ENCODE measurements around the gene GTSE1. TPM values are rescaled to one million over a fixed set of nuclear protein-coding genes. Genes with fewer than 3 reads are reported as not detected.

GTSE1 gene
- total and polyA plus RNA-seq, 5 experiments from 2014 or later, result 0.30 to 0.68 TPM; not detected in 3

DNA sequence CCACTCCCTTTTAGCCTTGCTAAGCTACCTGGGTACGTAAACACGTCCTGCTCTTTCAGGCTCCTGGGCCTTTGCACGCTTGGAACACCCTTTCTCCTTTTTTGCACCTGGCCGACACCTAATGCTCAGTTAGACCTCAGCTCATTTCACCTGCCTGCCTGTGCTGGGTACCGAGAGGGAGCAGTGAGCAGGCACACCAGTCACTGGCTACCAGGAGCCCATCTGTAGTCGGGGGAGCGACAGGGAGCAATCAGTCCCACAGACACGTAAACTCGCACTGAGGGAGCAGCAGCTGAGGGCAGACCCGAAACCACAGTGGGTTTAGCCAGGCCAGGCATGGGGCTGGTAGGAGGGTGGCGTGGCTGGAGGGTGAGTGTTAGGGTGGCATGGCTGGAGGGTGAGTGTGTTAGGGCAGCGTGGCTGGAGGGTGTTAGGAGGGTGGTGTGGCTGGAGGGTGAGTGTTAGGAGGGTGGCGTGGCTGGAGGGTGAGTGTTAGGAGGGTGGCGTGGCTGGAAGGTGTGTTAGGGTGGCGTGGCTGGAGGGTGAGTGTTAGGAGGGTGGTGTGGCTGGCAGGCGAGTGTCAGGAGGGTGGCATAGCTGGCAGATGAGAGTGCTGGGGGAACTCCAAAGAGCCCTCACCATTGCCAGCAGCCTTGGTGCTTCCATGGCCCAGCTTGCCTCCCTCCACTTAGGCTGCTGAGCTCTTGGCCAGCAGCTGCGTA, 6.4 kb upstream of the GTSE1 start:
- peaks cover 11 to 59% (median 25%) of the 10 kb centered on the region in 4 donors for H3K4me1 Mint-ChIP-seq
- H3K36me3 Mint-ChIP-seq, result peaks cover 0 to 19% (median 9%) of the 10 kb centered on the region in 3 donors
- peak in 1 of 10 donors; percentile 50 for DNase-seq
- peak overlapping the region in 3 of 10 donors; percentile 82 to 95 (median 94) for H3K27ac Mint-ChIP-seq
- H3K4me3 Mint-ChIP-seq, result peak overlapping the region in 3 of 10 donors; percentile 29 to 82 (median 34)
- H3K27me3 Mint-ChIP-seq, result no peaks in the 10 kb centered on the region
- POLR2A ChIA-PET, result interaction anchor here (1.6 kb wide), 1 partner anchor 40 kb away, joined by 3 read pairs; the partner anchor contains the start of gene CDPF1
- H3K9me3 Mint-ChIP-seq, result no peaks in the 10 kb centered on the region
- no peak for ATAC-seq

DNA sequence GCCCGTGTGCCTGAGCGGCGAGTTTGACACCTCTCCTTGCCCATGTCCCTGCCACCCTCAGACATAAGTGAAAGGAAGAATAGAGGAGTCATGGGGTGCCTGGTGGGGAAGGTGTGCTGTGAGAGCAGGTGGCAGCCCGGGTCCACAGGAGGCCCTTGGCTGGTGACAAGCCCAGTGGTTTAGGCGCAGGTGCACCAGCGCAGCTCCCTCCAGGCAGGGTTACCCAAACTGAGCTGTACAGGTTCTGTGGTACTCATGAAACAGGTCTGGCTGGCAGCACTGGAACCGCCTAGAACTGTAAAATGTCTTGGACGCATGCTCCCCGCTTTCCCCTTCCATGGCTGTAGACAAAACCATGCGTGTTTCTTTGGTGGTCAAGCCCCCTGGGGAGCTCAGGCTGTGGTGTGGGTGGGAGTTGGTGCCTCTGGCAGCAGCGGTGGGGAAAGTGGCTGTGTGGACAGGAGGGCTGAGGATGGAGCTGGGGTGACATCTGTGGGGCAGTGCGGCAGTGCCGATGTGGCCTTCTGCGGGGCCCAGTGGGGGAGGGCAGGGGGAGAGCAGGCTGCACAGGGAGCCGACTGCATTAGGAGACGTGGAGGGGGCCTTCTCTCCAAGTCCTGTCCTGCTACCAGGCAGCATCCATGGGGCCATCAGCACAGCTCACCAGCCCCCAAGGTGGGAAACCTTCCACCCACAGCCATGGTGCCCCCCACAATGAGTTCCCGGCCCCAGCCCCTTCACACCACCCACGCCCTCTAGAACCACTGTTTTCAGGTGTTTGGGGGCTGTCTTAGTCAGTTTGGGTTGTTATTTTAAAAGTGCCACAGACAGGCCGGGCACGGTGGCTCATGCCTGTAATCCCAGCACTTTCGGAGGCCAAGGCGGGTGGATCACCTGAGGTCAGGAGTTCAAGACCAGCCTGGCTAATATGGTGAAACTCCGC, 5.6 kb upstream of the GTSE1 start:
- H3K4me3 Mint-ChIP-seq, result peak overlapping the region in 1 of 10 donors; percentile 82
- DNase-seq (peak in 1 of 10 donors; percentile 8), ATAC-seq (no peak)
- no peaks in the 10 kb centered on the region for H3K9me3 Mint-ChIP-seq
- H3K4me1 Mint-ChIP-seq, result peaks cover 14 to 67% (median 33%) of the 10 kb centered on the region in 4 donors
- peaks cover 0 to 13% (median 7%) of the 10 kb centered on the region in 3 donors for H3K36me3 Mint-ChIP-seq
- H3K27ac Mint-ChIP-seq, result peak overlapping the region in 3 of 10 donors; percentile 67 to 95 (median 94)
- POLR2A ChIA-PET, result no interaction called here
- no peaks in the 10 kb centered on the region for H3K27me3 Mint-ChIP-seq

DNA sequence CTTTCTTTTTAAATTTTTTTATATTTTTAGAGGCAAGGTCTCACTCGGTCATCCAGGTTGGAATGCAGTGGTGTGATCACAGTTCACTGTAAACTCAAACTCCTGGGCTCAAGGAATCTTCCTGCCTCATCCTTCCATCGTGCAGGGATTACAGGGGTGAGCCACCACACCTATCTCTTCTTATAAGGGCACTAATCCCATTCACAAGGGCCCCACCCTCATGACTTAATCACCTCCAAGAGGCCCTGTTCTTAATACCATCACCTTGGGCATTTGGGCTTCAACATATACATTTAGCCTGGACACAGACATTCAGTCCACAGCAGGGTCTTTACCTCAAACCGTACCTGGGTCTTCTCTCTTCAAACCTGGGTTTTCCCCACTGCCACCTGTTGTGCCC, 4.5 kb upstream of the GTSE1 start:
- H3K4me3 Mint-ChIP-seq, result peak overlapping the region in 1 of 10 donors; percentile 37

DNA sequence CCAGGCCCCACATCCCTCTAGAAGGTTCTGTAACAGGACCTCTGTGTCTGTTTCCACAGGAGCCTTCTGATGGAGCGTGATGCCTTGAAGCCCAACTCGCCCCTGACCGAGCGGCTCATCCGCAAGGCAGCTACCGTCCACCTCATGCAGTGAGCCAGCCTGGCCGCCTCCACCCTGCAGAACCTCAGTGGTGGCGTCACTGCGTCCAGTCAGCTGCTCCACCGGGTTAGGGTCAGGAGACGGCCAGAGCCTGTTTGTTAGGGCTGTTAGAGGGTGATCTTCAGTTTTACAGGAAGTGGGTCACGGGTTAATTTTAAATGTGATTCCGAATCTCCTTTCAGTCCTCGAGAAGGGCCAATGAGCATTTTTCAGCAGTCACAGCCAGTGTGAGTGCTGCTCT, 3.9 kb upstream of the GTSE1 start:
- peaks cover 18 to 69% (median 41%) of the 10 kb centered on the region in 4 donors for H3K4me1 Mint-ChIP-seq
- H3K4me3 Mint-ChIP-seq, result peak overlapping the region in 1 of 10 donors; percentile 37
- H3K36me3 Mint-ChIP-seq, result peaks cover 0 to 7% (median 6%) of the 10 kb centered on the region in 3 donors
- ATAC-seq, result no peak
- no peak for DNase-seq
- no peaks in the 10 kb centered on the region for H3K9me3 Mint-ChIP-seq
- peak overlapping the region in 3 of 10 donors; percentile 41 to 79 (median 74) for H3K27ac Mint-ChIP-seq
- POLR2A ChIA-PET, result no interaction called here
- no peaks in the 10 kb centered on the region for H3K27me3 Mint-ChIP-seq

More for the DNA sequence above, 4.5 kb upstream of the GTSE1 start:
- POLR2A ChIA-PET, result no interaction called here
- no peaks in the 10 kb centered on the region for H3K9me3 Mint-ChIP-seq
- no peak for DNase-seq
- no peaks in the 10 kb centered on the region for H3K27me3 Mint-ChIP-seq
- H3K36me3 Mint-ChIP-seq, result peaks cover 0 to 8% (median 7%) of the 10 kb centered on the region in 3 donors
- H3K27ac Mint-ChIP-seq, result peak overlapping the region in 2 of 10 donors; percentile 44 to 74
- H3K4me1 Mint-ChIP-seq, result peaks cover 20 to 70% (median 40%) of the 10 kb centered on the region in 4 donors
- ATAC-seq, result no peak

DNA sequence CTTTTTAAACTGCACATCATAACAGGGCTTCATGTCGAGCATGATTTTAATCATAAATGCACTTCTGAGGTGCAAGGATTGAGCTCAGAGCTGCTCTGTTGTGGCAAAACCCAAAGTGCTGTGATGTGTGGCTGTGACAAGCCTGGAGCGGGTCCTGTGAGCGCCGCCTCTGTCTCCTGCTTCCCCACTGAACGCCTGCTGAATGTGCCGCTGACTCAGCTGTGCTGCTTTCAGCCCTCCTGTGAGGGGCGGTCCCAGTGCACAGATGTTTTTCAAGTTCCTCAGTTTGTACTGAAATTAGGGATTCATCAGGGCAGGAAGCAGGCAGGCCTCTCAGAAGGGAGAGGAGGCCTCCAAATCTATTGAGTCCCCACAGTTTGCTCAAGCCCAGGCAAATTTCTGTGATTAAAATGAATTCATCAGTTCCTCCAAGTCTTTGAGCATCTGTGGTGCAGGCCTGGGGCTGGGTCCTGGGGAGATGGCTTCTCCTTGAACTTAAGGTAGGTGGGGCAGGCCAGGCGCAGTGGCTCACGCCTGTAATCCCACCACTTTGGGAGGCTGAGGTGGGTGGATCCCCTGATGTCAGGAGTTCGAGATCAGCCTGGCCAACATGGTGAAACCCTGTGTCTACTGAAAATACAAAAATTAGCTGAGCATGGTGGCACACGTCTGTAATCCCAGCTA, 3.0 kb upstream of the GTSE1 start:
- H3K27me3 Mint-ChIP-seq, result peaks cover 0 to 7% (median 3%) of the 10 kb centered on the region in 5 donors
- H3K36me3 Mint-ChIP-seq, result peaks cover 0 to 7% (median 6%) of the 10 kb centered on the region in 3 donors
- peaks cover 15 to 59% (median 33%) of the 10 kb centered on the region in 4 donors for H3K4me1 Mint-ChIP-seq
- DNase-seq (peak in 3 of 10 donors; percentile 19 to 47 (median 31)), ATAC-seq (no peak)
- peak overlapping the region in 3 of 10 donors; percentile 6 to 41 (median 14) for H3K4me3 Mint-ChIP-seq
- H3K9me3 Mint-ChIP-seq, result no peaks in the 10 kb centered on the region
- POLR2A ChIA-PET, result interaction anchor here (0.7 kb wide), 1 partner anchor 24 kb away, joined by 5 read pairs; no protein-coding TSS in a partner anchor
- H3K27ac Mint-ChIP-seq, result peak overlapping the region in 5 of 10 donors; percentile 40 to 79 (median 41)

DNA sequence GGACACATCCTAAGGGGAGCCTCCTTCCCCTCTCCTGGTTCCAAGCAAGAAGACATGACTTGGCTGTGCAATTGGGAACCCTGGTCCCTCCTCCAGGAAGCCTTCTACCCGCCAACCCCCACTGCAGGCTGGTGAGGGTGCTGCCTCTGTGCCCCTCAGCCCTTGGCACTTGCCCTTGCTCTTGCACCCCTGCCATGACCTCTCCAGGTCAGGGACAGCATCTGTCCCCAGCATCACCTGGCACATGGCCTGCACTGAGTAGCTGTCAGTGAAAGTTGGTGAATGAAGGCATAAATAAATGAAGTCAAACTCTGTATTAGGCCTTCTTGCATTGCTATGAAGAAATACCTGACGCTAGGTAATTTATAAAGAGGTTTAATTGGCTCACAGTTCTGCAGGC, 1.9 kb upstream of the GTSE1 start:
- Mint-ChIP-seq H3K4me3 (peak overlapping the region in 9 of 10 donors; percentile 35 to 94 (median 89)), H3K36me3 (peaks cover 0 to 7% (median 6%) of the 10 kb centered on the region in 3 donors), H3K9me3 (no peaks in the 10 kb centered on the region), H3K27me3 (peaks cover 0 to 16% (median 12%) of the 10 kb centered on the region in 5 donors), H3K27ac (peak overlapping the region in 7 of 10 donors; percentile 45 to 98 (median 76)), H3K4me1 (peaks cover 15 to 54% (median 33%) of the 10 kb centered on the region in 4 donors)
- ATAC-seq (no peak), DNase-seq (peak in 1 of 10 donors; percentile 31)
- POLR2A ChIA-PET, result interaction anchor here (0.7 to 2.1 kb wide), 3 partner anchors 23 to 241 kb away, joined by 4 to 11 read pairs (median 5); partner anchors contain the start of gene CDPF1

DNA sequence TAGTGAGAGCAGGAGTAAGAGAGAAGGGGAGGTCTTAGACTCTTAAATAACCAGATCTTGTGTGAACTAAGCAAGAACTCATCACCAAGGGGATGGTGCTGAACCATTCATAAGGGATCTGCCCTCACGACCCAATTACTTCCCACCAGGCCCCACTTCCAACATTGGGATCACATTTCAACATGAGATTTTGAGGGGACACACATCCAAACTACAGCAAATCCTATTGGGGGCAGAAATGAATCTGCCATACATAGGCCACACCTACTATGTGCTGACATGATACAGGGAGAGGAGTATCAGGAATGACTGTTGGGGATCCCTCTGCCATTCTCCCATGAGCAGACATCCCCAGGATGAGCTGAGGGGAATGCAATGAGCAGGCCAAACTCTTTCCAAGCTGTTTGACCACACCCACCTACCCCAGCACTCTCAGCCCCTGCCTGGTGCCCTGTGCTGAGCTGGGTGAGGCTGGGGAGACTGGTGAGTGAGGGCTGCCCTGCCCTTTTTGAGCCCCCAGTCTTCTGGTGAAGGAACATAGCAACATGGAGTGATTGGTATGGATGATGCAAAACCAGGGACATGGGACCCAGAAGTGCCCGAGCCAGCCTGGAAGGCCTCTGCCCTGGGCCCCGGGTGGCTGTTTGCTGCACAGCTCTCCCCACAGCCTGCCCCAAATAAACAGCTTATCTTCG, 1.2 kb upstream of the GTSE1 start:
- ATAC-seq, result no peak
- peak overlapping the region; percentile 82 to 96 (median 90) for H3K4me3 Mint-ChIP-seq
- H3K9me3 Mint-ChIP-seq, result no peaks in the 10 kb centered on the region
- POLR2A ChIA-PET, result interaction anchor here (0.8 to 2.1 kb wide), 7 partner anchors 8 to 467 kb away, joined by 3 to 11 read pairs (median 7); partner anchors contain the start of genes CDPF1, TBC1D22A and TRMU
- H3K36me3 Mint-ChIP-seq, result peaks cover 0 to 7% (median 6%) of the 10 kb centered on the region in 3 donors
- H3K4me1 Mint-ChIP-seq, result peaks cover 15 to 49% (median 33%) of the 10 kb centered on the region in 4 donors
- DNase-seq, result peak in 1 of 10 donors; percentile 32
- peaks cover 1 to 22% (median 14%) of the 10 kb centered on the region in 5 donors for H3K27me3 Mint-ChIP-seq
- peak overlapping the region; percentile 93 to 99 (median 98) for H3K27ac Mint-ChIP-seq

DNA sequence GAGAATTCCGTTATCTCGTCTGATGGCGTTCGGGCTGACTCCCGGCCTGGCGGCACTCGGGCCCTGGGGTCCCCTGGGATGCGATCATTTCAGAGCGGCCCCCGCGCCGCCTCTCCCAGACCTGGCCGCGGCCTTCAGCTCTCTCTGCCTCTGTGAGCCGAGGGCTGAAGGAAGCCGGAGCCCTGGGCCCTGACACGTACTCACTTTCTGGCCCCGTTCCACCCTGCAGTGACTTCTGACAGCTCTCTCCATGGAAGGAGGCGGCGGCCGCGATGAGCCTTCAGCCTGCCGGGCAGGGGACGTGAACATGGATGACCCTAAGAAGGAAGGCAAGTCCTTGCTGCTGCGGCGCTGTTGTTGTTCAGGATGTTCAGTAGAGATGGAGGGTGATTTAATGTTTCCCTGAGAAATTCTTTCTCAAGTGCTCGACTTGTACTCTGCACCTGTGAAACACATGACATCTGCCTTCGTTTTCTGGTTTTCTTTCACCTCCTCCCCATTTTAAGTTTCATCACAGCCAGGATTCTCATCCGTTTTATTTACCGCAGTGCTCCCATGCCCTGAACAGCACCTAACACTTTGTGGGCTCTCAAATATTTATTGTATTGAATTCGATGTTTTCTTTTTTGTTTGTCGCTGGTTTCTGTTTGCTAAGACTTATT, 612 bp downstream of the GTSE1 start:
- Mint-ChIP-seq H3K27ac (peak overlapping the region in 5 of 10 donors; percentile 22 to 67 (median 46)), H3K4me3 (peak overlapping the region; percentile 63 to 94 (median 80)), H3K4me1 (peaks cover 15 to 41% (median 33%) of the 10 kb centered on the region in 4 donors), H3K27me3 (peaks cover 2 to 26% (median 15%) of the 10 kb centered on the region in 5 donors), H3K36me3 (peaks cover 0 to 4% (median 4%) of the 10 kb centered on the region in 3 donors), H3K9me3 (no peaks in the 10 kb centered on the region)
- ATAC-seq (no peak), DNase-seq (no peak)
- POLR2A ChIA-PET, result interaction anchor here (1.0 to 1.8 kb wide), 2 partner anchors 10 to 291 kb away, joined by 3 to 7 read pairs; no protein-coding TSS in a partner anchor

DNA sequence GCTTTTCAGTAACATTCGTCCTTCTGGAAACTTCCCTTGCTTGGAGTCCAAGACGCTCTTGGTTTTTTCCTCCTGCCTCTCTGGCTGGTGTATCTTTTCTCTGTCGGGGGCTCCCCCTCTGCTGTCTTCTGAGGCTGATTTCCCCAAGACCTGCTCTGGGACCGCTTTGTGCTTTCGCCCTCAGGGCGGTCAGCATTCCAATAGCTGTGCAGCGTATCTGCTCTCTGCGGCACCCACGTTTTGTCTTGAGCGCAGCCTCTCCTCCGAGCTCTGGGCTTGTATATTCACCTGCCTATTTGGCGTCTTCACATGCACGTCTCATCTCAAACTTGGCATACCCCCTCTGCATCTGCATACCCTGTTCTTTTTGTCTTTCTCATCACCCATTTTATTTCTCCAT, 2.4 kb downstream of the GTSE1 start:
- Mint-ChIP-seq H3K36me3 (no peaks in the 10 kb centered on the region), H3K27ac (no peak overlapping the region), H3K27me3 (peaks cover 2 to 26% (median 15%) of the 10 kb centered on the region in 5 donors), H3K9me3 (no peaks in the 10 kb centered on the region), H3K4me1 (peaks cover 13 to 26% (median 24%) of the 10 kb centered on the region in 4 donors), H3K4me3 (peak overlapping the region in 6 of 10 donors; percentile 7 to 70 (median 32))
- DNase-seq, result no peak
- ATAC-seq, result no peak
- POLR2A ChIA-PET, result interaction anchor here (0.6 kb wide), 2 partner anchors 148 to 1023 kb away, joined by 3 to 7 read pairs; no protein-coding TSS in a partner anchor

DNA sequence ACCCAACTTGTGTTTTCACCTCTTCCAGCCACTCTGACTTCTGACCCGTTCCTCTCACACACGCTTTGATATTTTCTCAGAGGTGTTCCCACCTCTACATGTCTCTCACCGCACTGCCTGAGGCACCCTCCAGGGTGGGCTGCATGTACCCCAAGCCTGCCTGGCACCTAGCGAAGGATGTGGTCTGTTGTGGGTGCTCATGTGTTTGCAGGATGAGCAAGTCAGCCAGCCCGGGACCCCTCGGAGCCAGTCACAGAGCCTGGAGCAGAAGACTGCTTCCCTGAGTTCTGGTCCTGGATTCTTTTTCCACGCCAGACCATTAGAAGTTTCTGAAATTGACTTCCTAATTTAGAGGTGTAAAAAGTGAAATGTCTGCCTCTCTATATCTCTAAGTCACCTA, 3.8 kb downstream of the GTSE1 start:
- POLR2A ChIA-PET, result no interaction called here
- no peak overlapping the region for H3K4me3 Mint-ChIP-seq
- no peaks in the 10 kb centered on the region for H3K36me3 Mint-ChIP-seq
- H3K9me3 Mint-ChIP-seq, result no peaks in the 10 kb centered on the region
- H3K27me3 Mint-ChIP-seq, result peaks cover 2 to 26% (median 15%) of the 10 kb centered on the region in 5 donors
- peaks cover 13 to 20% (median 17%) of the 10 kb centered on the region in 4 donors for H3K4me1 Mint-ChIP-seq
- no peak for ATAC-seq
- no peak overlapping the region for H3K27ac Mint-ChIP-seq
- peak in 1 of 10 donors; percentile 59 for DNase-seq
